BJ (cell line): ENCODE results near the gene FMO3. TPM values are rescaled to one million over a fixed set of nuclear protein-coding genes. Genes with fewer than 3 reads are reported as not detected.

Source experiments
- CTCF ChIA-PET: fragments of 350-600 bp; formaldehyde crosslinking; extraction: SDS; loops from one replicate; lab custom pipeline; 2021; ENCODE audit warnings: antibody characterized with exemption, inconsistent platforms; lab: Yijun Ruan, JAX
- POLR2A ChIA-PET: fragments of 300-600 bp; sonication (Branson Sonifier 250); formaldehyde crosslinking; extraction: SDS; loops from one replicate; lab custom pipeline; 2021; ENCODE audit warnings: antibody characterized with exemption; lab: Charles Lee
- DNase-seq: peaks from one replicate; pipeline ENCODE4 v3.0.0-alpha.2; 2011; ENCODE audit warnings: low read depth
- H3K27me3 ChIP-seq: 2 replicates; pipeline ENCODE4 v1.6.0; 2011; ENCODE audit warnings: low read length; ENCODE audit not compliant: control insufficient read depth, insufficient read depth
- H3K36me3 ChIP-seq: 2 replicates; pipeline ENCODE4 v1.5.1; 2011; ENCODE audit warnings: low read length; ENCODE audit not compliant: control insufficient read depth, insufficient read depth
- H3K4me3 ChIP-seq: 2 replicates; pipeline ENCODE4 v1.5.1; 2011; ENCODE audit warnings: low read depth, mild to moderate bottlenecking, control low read depth, low read length
- CTCF ChIP-seq: IDR thresholded peaks from 2 replicates; pipeline ENCODE4 v1.5.1; 2011; ENCODE audit warnings: low read depth, mild to moderate bottlenecking, control low read depth, inconsistent platforms, low read length, moderate library complexity; ENCODE audit not compliant: insufficient read depth
- polyA plus RNA-seq: library from polyadenylated mRNA; depleted of rRNA; stranded (reverse); fragments of >200 nt; gene quantifications from 2 replicates; pipeline ENCODE4 v1.2.3, GENCODE V29; 2011

The FMO3 gene
- polyA plus RNA-seq, 1 experiment: 0.45 TPM

- CTCF ChIA-PET: interaction anchor here (1.0 to 2.0 kb wide), 4 partner anchors 15 to 133 kb away, joined by 3 to 6 read pairs (median 6); no protein-coding TSS in a partner anchor
- Histone ChIP-seq H3K27me3 (no peaks in the 10 kb centered on the region), H3K4me3 (no peak overlapping the region), H3K36me3 (no peaks in the 10 kb centered on the region)
- POLR2A ChIA-PET: interaction anchor here (1.3 kb wide), 1 partner anchor 200 kb away, joined by 3 read pairs; the partner anchor contains the start of gene FMO4
- no peak for TF ChIP-seq CTCF
- DNase-seq: no peak
Observed at GRCh38 chr1:171113382-171113781, 22.7 kb downstream of the FMO3 start.

GRCh38 chr1:171115280-171115897 is 24.7 kb downstream of the FMO3 start:
- no peak for TF ChIP-seq CTCF
- ChIA-PET POLR2A (no interaction called here), CTCF (interaction anchor here (1.3 kb wide), 1 partner anchor 26 kb away, joined by 5 read pairs; no protein-coding TSS in a partner anchor)
- DNase-seq: no peak
- H3K4me3 ChIP-seq: no peak overlapping the region
- H3K27me3 ChIP-seq: no peaks in the 10 kb centered on the region
- no peaks in the 10 kb centered on the region for H3K36me3 ChIP-seq

- H3K4me3 ChIP-seq: no peak overlapping the region
- TF ChIP-seq CTCF: no peak
- ChIA-PET CTCF (interaction anchor here (1.3 kb wide), 1 partner anchor 25 kb away, joined by 5 read pairs; no protein-coding TSS in a partner anchor), POLR2A (no interaction called here)
- no peaks in the 10 kb centered on the region for H3K36me3 ChIP-seq
- H3K27me3 ChIP-seq: peaks cover 2% of the 10 kb centered on the region; the same call in 1 of the 2 replicates
- no peak for DNase-seq
Observed at GRCh38 chr1:171116676-171117075, 26.0 kb downstream of the FMO3 start.

- H3K4me3 ChIP-seq: no peak overlapping the region
- DNase-seq: no peak
- ChIA-PET CTCF (no interaction called here), POLR2A (no interaction called here)
- H3K27me3 ChIP-seq: peaks cover 2% of the 10 kb centered on the region; the same call in 1 of the 2 replicates
- no peaks in the 10 kb centered on the region for H3K36me3 ChIP-seq
- TF ChIP-seq CTCF: no peak
Observed at GRCh38 chr1:171117085-171117484, 26.4 kb downstream of the FMO3 start.

GRCh38 chr1:171119648-171120047 is 28.9 kb downstream of the FMO3 start:
- no peak for TF ChIP-seq CTCF
- H3K36me3 ChIP-seq: no peaks in the 10 kb centered on the region
- DNase-seq: no peak
- no peak overlapping the region for H3K4me3 ChIP-seq
- peaks cover 3% of the 10 kb centered on the region; the same call in 1 of the 2 replicates for H3K27me3 ChIP-seq
- ChIA-PET POLR2A (no interaction called here), CTCF (interaction anchor here (1.6 kb wide), 1 partner anchor 194 kb away, joined by 4 read pairs; the partner anchor contains the start of gene FMO4)
